HEK293 (cell line): ENCODE measurements around the gene RETREG2.

Source experiments
- CTCF ChIA-PET: fragments of 350-600 bp; formaldehyde crosslinking; extraction: SDS; loops from one replicate; lab custom pipeline; 2021; ENCODE audit warnings: antibody characterized with exemption; lab: Yijun Ruan, JAX
- POLR2A ChIA-PET: fragments of 300-600 bp; formaldehyde crosslinking; extraction: SDS; loops from one replicate; lab custom pipeline; 2020; ENCODE audit warnings: antibody characterized with exemption, inconsistent platforms; lab: Yijun Ruan, JAX
- H3K27ac ChIP-seq: fragments of 200-500 bp; sonication (Bioruptor generic); 2 replicates; pipeline ENCODE4 v1.5.1; 2014; ENCODE audit warnings: low read depth, low read length, control low read depth, inconsistent platforms; ENCODE audit errors: extremely low read depth
- H3K36me3 ChIP-seq, 2 experiments: fragments of 200-500 bp in 1 of 2; sonication (Bioruptor generic) in 1 of 2; 1 replicate in 1 of 2; 2 replicates in 1 of 2; pipeline ENCODE4 v1.5.1; 2014 to 2017; ENCODE audit warnings: inconsistent platforms in 2 of 2, low read length in 2 of 2; ENCODE audit not compliant: control insufficient read depth in 2 of 2, insufficient read depth in 1 of 2
- H3K4me1 ChIP-seq: fragments of 200-500 bp; sonication (Bioruptor generic); 2 replicates; pipeline ENCODE4 v1.5.1; 2014; ENCODE audit warnings: mild to moderate bottlenecking, low read length, inconsistent platforms; ENCODE audit not compliant: control insufficient read depth, insufficient read depth
- H3K4me3 ChIP-seq: 2 replicates; pipeline ENCODE4 v1.5.1; 2011; ENCODE audit warnings: low read depth, mild to moderate bottlenecking, control low read depth, low read length, moderate library complexity
- H3K9me3 ChIP-seq: fragments of 200-500 bp; sonication (Bioruptor generic); 2 replicates; pipeline ENCODE4 v1.5.1; 2014; ENCODE audit warnings: low read depth, low read length, inconsistent platforms; ENCODE audit not compliant: control insufficient read depth, insufficient read depth
- ZBTB48 ChIP-seq: fragments of 450-650 bp; formaldehyde crosslinking; IDR thresholded peaks from 2 replicates; pipeline ENCODE4 v1.5.1; 2016; ENCODE audit warnings: missing biosample characterization, missing genetic modification characterization
- ZBTB8A ChIP-seq: fragments of 450-650 bp; formaldehyde crosslinking; IDR thresholded peaks from 2 replicates; pipeline ENCODE4 v1.5.1; 2016; ENCODE audit warnings: missing biosample characterization, missing genetic modification characterization
- ZNF121 ChIP-seq: fragments of 450-650 bp; formaldehyde crosslinking; IDR thresholded peaks from 2 replicates; pipeline ENCODE4 v1.5.1; 2016; ENCODE audit warnings: missing biosample characterization, missing genetic modification characterization
- ZNF138 ChIP-seq: fragments of 450-650 bp; formaldehyde crosslinking; IDR thresholded peaks from 2 replicates; pipeline ENCODE4 v1.5.1; 2016; ENCODE audit warnings: missing biosample characterization, missing genetic modification characterization, borderline replicate concordance
- ZNF184 ChIP-seq: fragments of 450-650 bp; IDR thresholded peaks from 2 replicates; pipeline ENCODE4 v1.5.1; 2018; ENCODE audit warnings: missing biosample characterization, mild to moderate bottlenecking, missing genetic modification characterization
- ZNF248 ChIP-seq: fragments of 450-650 bp; formaldehyde crosslinking; IDR thresholded peaks from 2 replicates; pipeline ENCODE4 v1.5.1; 2017; ENCODE audit warnings: missing biosample characterization, missing genetic modification characterization
- ZNF311 ChIP-seq: fragments of 450-650 bp; formaldehyde crosslinking; IDR thresholded peaks from 2 replicates; pipeline ENCODE4 v1.5.1; 2017; ENCODE audit warnings: missing biosample characterization, missing genetic modification characterization, borderline replicate concordance
- ZNF366 ChIP-seq: fragments of 450-650 bp; formaldehyde crosslinking; conservative IDR thresholded peaks from 2 replicates; pipeline ENCODE4 v1.5.1; 2016; ENCODE audit warnings: missing biosample characterization, missing genetic modification characterization
- ZNF37A ChIP-seq: fragments of 450-650 bp; IDR thresholded peaks from 2 replicates; pipeline ENCODE4 v1.5.1; 2018; ENCODE audit warnings: missing biosample characterization, missing genetic modification characterization
- ZNF560 ChIP-seq: fragments of 450-650 bp; formaldehyde crosslinking; IDR thresholded peaks from 2 replicates; pipeline ENCODE4 v1.5.1; 2017; ENCODE audit warnings: missing biosample characterization, missing genetic modification characterization, borderline replicate concordance
- ZNF561 ChIP-seq: fragments of 450-650 bp; IDR thresholded peaks from 2 replicates; pipeline ENCODE4 v1.5.1; 2018; ENCODE audit warnings: missing biosample characterization, missing genetic modification characterization, borderline replicate concordance
- ZNF596 ChIP-seq: fragments of 450-650 bp; IDR thresholded peaks from 2 replicates; pipeline ENCODE4 v1.5.0; 2018; ENCODE audit warnings: missing biosample characterization, mild to moderate bottlenecking, missing genetic modification characterization, moderate library complexity
- ZNF626 ChIP-seq: fragments of 450-650 bp; sonication (Bioruptor Pico); formaldehyde crosslinking; IDR thresholded peaks from 2 replicates; pipeline ENCODE4 v1.5.1; 2018; ENCODE audit warnings: missing biosample characterization, missing genetic modification characterization, inconsistent platforms
- ZNF677 ChIP-seq: fragments of 450-650 bp; IDR thresholded peaks from 2 replicates; pipeline ENCODE4 v1.5.0; 2018; ENCODE audit warnings: missing biosample characterization, mild to moderate bottlenecking, missing genetic modification characterization, moderate library complexity
- TF ChIP-seq, protein P1 (sequence below): fragments of 450-650 bp; formaldehyde crosslinking; conservative IDR thresholded peaks from 2 replicates; pipeline ENCODE4 v1.5.1; 2016; ENCODE audit warnings: low read depth, missing biosample characterization, missing genetic modification characterization
- TF ChIP-seq, protein P2 (sequence below): fragments of 450-650 bp; IDR thresholded peaks from 2 replicates; pipeline ENCODE4 v1.5.1; 2018; ENCODE audit warnings: missing biosample characterization, mild to moderate bottlenecking, missing genetic modification characterization
- TF ChIP-seq, protein P3 (sequence below): fragments of 450-650 bp; formaldehyde crosslinking; IDR thresholded peaks from 2 replicates; pipeline ENCODE4 v1.5.1; 2016; ENCODE audit warnings: missing biosample characterization, missing genetic modification characterization

Gene RETREG2

GRCh38 chr2:219133976-219134375, 44.1 kb upstream of the RETREG2 start:
- Histone ChIP-seq H3K9me3 (no peaks in the 10 kb centered on the region), H3K27ac (no peak overlapping the region), H3K4me1 (no peaks in the 10 kb centered on the region), H3K36me3 (no peaks in the 10 kb centered on the region), H3K4me3 (no peak overlapping the region)
- ChIA-PET POLR2A (no interaction called here), CTCF (interaction anchor here (0.7 to 9.1 kb wide), 5 partner anchors 14 to 104 kb away, joined by 3 to 79 read pairs (median 8); no protein-coding TSS in a partner anchor)
- TF ChIP-seq ZNF248 (no peak), ZBTB8A (tag by site-specific recombination) (no peak), ZNF138 (tag by site-specific recombination) (no peak), ZNF184 (no peak), ZNF366 (tag by site-specific recombination) (no peak), ZNF561 (tag by site-specific recombination) (no peak), ZNF37A (tag by site-specific recombination) (no peak), ZNF560 (no peak), ZNF626 (tag by site-specific recombination) (no peak), ZNF121 (tag by site-specific recombination) (no peak), ZBTB48 (tag by site-specific recombination) (no peak)
- TF ChIP-seq, protein P1, sequence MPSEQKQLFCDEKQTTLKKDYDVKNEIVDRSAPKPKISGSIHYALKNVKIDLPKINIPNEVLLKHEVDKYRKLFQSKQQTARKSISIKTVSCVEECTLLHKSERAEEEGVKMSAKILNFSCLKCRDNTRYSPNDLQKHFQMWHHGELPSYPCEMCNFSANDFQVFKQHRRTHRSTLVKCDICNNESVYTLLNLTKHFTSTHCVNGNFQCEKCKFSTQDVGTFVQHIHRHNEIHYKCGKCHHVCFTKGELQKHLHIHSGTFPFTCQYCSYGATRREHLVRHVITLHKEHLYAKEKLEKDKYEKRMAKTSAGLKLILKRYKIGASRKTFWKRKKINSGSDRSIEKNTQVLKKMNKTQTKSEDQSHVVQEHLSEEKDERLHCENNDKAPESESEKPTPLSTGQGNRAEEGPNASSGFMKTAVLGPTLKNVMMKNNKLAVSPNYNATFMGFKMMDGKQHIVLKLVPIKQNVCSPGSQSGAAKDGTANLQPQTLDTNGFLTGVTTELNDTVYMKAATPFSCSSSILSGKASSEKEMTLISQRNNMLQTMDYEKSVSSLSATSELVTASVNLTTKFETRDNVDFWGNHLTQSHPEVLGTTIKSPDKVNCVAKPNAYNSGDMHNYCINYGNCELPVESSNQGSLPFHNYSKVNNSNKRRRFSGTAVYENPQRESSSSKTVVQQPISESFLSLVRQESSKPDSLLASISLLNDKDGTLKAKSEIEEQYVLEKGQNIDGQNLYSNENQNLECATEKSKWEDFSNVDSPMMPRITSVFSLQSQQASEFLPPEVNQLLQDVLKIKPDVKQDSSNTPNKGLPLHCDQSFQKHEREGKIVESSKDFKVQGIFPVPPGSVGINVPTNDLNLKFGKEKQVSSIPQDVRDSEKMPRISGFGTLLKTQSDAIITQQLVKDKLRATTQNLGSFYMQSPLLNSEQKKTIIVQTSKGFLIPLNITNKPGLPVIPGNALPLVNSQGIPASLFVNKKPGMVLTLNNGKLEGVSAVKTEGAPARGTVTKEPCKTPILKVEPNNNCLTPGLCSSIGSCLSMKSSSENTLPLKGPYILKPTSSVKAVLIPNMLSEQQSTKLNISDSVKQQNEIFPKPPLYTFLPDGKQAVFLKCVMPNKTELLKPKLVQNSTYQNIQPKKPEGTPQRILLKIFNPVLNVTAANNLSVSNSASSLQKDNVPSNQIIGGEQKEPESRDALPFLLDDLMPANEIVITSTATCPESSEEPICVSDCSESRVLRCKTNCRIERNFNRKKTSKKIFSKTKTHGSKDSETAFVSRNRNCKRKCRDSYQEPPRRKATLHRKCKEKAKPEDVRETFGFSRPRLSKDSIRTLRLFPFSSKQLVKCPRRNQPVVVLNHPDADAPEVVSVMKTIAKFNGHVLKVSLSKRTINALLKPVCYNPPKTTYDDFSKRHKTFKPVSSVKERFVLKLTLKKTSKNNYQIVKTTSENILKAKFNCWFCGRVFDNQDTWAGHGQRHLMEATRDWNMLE = no peak
- TF ChIP-seq, protein P2, sequence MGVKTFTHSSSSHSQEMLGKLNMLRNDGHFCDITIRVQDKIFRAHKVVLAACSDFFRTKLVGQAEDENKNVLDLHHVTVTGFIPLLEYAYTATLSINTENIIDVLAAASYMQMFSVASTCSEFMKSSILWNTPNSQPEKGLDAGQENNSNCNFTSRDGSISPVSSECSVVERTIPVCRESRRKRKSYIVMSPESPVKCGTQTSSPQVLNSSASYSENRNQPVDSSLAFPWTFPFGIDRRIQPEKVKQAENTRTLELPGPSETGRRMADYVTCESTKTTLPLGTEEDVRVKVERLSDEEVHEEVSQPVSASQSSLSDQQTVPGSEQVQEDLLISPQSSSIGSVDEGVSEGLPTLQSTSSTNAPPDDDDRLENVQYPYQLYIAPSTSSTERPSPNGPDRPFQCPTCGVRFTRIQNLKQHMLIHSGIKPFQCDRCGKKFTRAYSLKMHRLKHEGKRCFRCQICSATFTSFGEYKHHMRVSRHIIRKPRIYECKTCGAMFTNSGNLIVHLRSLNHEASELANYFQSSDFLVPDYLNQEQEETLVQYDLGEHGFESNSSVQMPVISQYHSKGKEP (tag by site-specific recombination) = no peak

DNA sequence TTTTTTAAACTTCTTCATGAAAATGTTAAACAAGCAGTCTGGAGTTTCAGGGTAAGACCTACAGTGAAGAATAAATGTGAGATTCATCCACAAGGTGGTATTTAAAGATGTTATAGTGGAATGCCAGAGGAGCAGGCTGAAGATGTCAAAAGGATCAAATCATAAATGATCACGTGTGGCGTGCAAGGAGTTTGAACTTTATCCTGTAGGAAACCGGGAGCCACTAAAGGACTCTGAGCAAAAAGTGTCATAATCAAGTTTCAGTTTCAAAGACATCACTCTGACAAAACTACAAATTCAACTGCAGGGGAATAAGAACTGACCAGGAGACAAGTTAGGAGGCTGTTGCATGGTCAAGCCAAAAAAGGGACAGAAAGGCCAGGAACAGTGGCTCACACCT, 37.4 kb upstream of the RETREG2 start:
- TF ChIP-seq ZNF311 (tag by site-specific recombination) (no peak), ZNF596 (tag by site-specific recombination) (no peak), ZNF677 (tag by site-specific recombination) (no peak)
- TF ChIP-seq, protein P3, sequence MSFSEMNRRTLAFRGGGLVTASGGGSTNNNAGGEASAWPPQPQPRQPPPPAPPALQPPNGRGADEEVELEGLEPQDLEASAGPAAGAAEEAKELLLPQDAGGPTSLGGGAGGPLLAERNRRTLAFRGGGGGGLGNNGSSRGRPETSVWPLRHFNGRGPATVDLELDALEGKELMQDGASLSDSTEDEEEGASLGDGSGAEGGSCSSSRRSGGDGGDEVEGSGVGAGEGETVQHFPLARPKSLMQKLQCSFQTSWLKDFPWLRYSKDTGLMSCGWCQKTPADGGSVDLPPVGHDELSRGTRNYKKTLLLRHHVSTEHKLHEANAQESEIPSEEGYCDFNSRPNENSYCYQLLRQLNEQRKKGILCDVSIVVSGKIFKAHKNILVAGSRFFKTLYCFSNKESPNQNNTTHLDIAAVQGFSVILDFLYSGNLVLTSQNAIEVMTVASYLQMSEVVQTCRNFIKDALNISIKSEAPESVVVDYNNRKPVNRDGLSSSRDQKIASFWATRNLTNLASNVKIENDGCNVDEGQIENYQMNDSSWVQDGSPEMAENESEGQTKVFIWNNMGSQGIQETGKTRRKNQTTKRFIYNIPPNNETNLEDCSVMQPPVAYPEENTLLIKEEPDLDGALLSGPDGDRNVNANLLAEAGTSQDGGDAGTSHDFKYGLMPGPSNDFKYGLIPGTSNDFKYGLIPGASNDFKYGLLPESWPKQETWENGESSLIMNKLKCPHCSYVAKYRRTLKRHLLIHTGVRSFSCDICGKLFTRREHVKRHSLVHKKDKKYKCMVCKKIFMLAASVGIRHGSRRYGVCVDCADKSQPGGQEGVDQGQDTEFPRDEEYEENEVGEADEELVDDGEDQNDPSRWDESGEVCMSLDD (tag by site-specific recombination) = no peak
- CTCF ChIA-PET = interaction anchor here (0.9 to 1.5 kb wide), 2 partner anchors 22 to 111 kb away, joined by 3 to 4 read pairs; no protein-coding TSS in a partner anchor
- POLR2A ChIA-PET = no interaction called here

More for the DNA sequence above, 37.4 kb upstream of the RETREG2 start:
- Histone ChIP-seq H3K27ac (no peak overlapping the region), H3K36me3 (peaks cover 0 to 35% of the 10 kb centered on the region in 2 experiments; a peak in 2 of 3 replicates), H3K4me3 (no peak overlapping the region), H3K4me1 (no peaks in the 10 kb centered on the region), H3K9me3 (no peaks in the 10 kb centered on the region)
